ENCODE measurements around the gene ARNT2. TPM values are rescaled to one million over a fixed set of nuclear protein-coding genes. Genes with fewer than 3 reads are reported as not detected.

ARNT2 gene
- total and polyA plus RNA-seq, 2 experiments from 2014 or later = 4.6 to 11.6 TPM

GRCh38 chr15:80465626-80466005 is 61.4 kb downstream of the ARNT2 start:
- ATAC-seq = no peak
- TF ChIP-seq EZH2 (IDR thresholded peaks at IDR 0.05; ENCODE audit: low read depth, unreplicated experiment) = no peak
- TF ChIP-seq CREB1 (CRISPR knock-in tag; IDR thresholded peaks at IDR 0.05; ENCODE audit: low read depth) = no peak
- no peak for TF ChIP-seq REST (IDR thresholded peaks at IDR 0.05; ENCODE audit: unreplicated experiment)
- TF ChIP-seq NANOG (IDR thresholded peaks at IDR 0.05; ENCODE audit: borderline replicate concordance) = no peak
- no peak for TF ChIP-seq STAT1 (IDR thresholded peaks at IDR 0.05; ENCODE audit: unreplicated experiment)
- no peak for TF ChIP-seq ZNF114 (CRISPR knock-in tag; IDR thresholded peaks at IDR 0.05)
- TF ChIP-seq POLR2AphosphoS5 (IDR thresholded peaks at IDR 0.05; ENCODE audit: low read depth) = no peak
- no peak for TF ChIP-seq JUNB (IDR thresholded peaks at IDR 0.05; ENCODE audit: unreplicated experiment)
- no peak for TF ChIP-seq ZNF331 (CRISPR knock-in tag; IDR thresholded peaks at IDR 0.05; ENCODE audit: low read depth)
- no peak for TF ChIP-seq ETS1 (IDR thresholded peaks at IDR 0.05)
- no peak for TF ChIP-seq ZNF462 (CRISPR knock-in tag; IDR thresholded peaks at IDR 0.05)
- no peak for TF ChIP-seq EZH2phosphoT487 (IDR thresholded peaks at IDR 0.05; ENCODE audit: unreplicated experiment)
- no peak for TF ChIP-seq CTCF (conservative IDR thresholded peaks at IDR 0.05; ENCODE audit: low read depth in 2 of 2)
- Histone ChIP-seq H4K20me1 (replicated peaks; ENCODE audit: insufficient read depth) (no peaks in the 10 kb centered on the region), H3F3A (replicated peaks; ENCODE audit: low read depth) (no peaks in the 10 kb centered on the region), H3K27me3 (ENCODE audit: insufficient read depth) (no peaks in the 10 kb centered on the region), H3K79me2 (replicated peaks; ENCODE audit: insufficient read depth) (no peaks in the 10 kb centered on the region), H3K4me3 (no peak overlapping the region), H3K4me1 (ENCODE audit: insufficient read depth) (no peaks in the 10 kb centered on the region; the same call in none of the 2 replicates), H3K9me2 (ENCODE audit: insufficient read depth) (no peaks in the 10 kb centered on the region), H2AFZ (no peak overlapping the region), H3K27ac (ENCODE audit: low read depth) (no peak overlapping the region), H3K4me2 (no peak overlapping the region), H3K36me3 (ENCODE audit: insufficient read depth) (no peaks in the 10 kb centered on the region)
- H3K4me3 Mint-ChIP-seq = no peak overlapping the region
- H3K36me3 Mint-ChIP-seq (ENCODE audit: low read depth) = peaks cover 8% of the 10 kb centered on the region
- H3K4me1 Mint-ChIP-seq = peaks cover 19% of the 10 kb centered on the region
- peaks cover 6% of the 10 kb centered on the region for H3K27me3 Mint-ChIP-seq (ENCODE audit: insufficient read depth, low read depth, poor library complexity)
- no peak overlapping the region for H3K27ac Mint-ChIP-seq
- DNase-seq (ENCODE audit: low spot score) = no peak
- H3K9me3 Mint-ChIP-seq = no peaks in the 10 kb centered on the region
